Astrocyte of the cerebellum (primary cell): ENCODE data around the gene NCAM1.
A peak's percentile ranks its signal among the peaks of the same experiment; 100 is the strongest.

Experiments
- DNase-seq: peaks from one replicate; pipeline ENCODE4 v3.0.0-alpha.2; 2011; ENCODE audit warnings: low read depth
- H3K4me3 ChIP-seq: 2 replicates; pipeline ENCODE4 v1.5.1; 2011; ENCODE audit warnings: mild to moderate bottlenecking, low read depth, low read length, moderate library complexity
- in situ Hi-C: cut with HindIII; loops from 2 replicates; pipeline ENCODE4 v1.10.0; 2017; ENCODE audit warnings: low sequenced_read_pairs
- TF ChIP-seq, protein P1 (sequence below): IDR thresholded peaks from 2 replicates; pipeline ENCODE4 v1.5.1; 2012; ENCODE audit warnings: low read length, low read depth, moderate library complexity, mild to moderate bottlenecking; ENCODE audit errors: missing control alignments

Gene NCAM1

DNA sequence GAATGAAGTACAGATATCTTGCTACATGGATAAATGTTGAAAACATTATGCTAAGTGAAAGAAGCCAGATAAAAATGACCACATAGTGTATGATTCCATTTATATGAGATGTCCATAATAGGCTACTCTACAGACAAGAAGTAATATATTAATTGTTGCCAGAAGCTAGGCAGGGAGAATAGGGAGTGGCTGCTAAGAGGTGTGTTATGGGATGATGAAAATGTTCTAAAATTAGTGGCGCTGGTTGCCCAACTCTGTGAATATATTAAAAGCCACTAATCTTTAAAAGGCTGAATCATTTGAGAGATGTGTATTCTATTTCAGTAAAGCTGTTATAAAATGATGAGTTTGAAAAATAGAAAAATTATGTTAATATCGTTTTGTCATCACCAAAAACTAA lies 144.4 kb downstream of the NCAM1 start:
- in situ Hi-C loops, result no loop called here
- DNase-seq, result no peak
- H3K4me3 ChIP-seq, result no peak overlapping the region
- TF ChIP-seq, protein P1, sequence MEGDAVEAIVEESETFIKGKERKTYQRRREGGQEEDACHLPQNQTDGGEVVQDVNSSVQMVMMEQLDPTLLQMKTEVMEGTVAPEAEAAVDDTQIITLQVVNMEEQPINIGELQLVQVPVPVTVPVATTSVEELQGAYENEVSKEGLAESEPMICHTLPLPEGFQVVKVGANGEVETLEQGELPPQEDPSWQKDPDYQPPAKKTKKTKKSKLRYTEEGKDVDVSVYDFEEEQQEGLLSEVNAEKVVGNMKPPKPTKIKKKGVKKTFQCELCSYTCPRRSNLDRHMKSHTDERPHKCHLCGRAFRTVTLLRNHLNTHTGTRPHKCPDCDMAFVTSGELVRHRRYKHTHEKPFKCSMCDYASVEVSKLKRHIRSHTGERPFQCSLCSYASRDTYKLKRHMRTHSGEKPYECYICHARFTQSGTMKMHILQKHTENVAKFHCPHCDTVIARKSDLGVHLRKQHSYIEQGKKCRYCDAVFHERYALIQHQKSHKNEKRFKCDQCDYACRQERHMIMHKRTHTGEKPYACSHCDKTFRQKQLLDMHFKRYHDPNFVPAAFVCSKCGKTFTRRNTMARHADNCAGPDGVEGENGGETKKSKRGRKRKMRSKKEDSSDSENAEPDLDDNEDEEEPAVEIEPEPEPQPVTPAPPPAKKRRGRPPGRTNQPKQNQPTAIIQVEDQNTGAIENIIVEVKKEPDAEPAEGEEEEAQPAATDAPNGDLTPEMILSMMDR, result no peak

DNA sequence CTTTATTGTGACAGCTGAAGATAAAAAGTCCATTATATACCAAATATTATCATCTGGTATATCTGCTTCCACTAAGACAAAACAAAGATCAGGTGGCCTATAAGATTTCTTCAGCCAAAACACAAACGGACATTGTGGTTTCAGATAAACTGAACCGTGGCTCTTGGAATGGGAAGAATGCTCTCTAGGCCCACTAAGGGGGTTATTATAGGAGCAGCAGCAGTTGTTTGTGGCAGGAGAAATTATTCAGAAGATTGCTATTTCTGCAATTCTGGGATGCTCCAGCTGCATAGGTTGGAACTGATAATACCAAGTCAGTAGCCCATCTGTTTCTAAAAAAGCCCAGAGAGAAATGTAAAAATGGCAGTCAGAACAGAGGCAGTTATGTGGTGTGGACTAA lies 145.3 kb downstream of the NCAM1 start:
- in situ Hi-C loops, result no loop called here
- TF ChIP-seq, protein P1, result no peak
- DNase-seq, result peak; percentile 72
- no peak overlapping the region for H3K4me3 ChIP-seq

DNA sequence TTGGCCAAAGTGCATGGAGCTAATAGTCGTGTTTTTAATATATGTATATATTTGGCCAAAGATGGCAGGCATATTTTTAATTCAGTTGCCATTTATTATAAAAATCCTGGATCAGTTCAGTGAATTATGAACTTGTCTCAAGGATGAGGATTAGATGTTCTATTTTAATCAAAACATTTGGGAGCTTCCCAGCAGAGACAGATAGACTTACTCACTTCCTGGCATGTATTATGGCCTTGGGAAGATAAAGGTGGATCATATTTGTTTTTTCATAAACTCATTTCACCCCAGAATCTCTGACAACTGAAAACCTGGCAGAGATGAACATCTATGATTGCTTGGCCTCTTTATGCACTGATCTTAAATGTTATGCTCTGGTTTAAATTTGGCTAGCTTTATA lies 148.8 kb downstream of the NCAM1 start:
- no peak overlapping the region for H3K4me3 ChIP-seq
- TF ChIP-seq, protein P1, result no peak
- DNase-seq, result no peak
- in situ Hi-C loops, result loop anchor here (5.0 kb wide), 1 partner anchor 508 kb away; no protein-coding TSS in a partner anchor

GRCh38 chr11:113111156-113111555 lies 149.9 kb downstream of the NCAM1 start:
- TF ChIP-seq, protein P1, result no peak
- no peak overlapping the region for H3K4me3 ChIP-seq
- no peak for DNase-seq
- in situ Hi-C loops, result loop anchor here (5.0 kb wide), 1 partner anchor 509 kb away; no protein-coding TSS in a partner anchor

DNA sequence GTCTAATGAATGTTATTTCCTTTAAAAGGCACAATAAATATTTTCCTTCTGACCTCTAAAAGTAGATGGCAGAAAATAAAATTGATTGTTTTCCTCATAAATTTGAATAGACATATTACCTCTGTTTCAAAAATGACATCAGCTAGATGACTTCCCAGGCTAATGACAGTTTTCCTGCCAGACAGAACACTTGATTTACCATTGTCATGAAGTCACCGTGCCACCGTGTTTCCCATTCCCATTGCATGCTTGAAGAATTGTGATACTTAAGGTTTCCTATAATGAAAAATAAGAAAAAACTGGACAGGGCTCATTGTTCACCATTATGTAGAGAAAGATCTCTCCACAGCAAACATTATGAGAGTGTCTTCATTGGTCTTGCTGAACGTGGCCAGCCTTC lies 151.1 kb downstream of the NCAM1 start:
- DNase-seq, result no peak
- no peak overlapping the region for H3K4me3 ChIP-seq
- in situ Hi-C loops, result loop anchor here (5.0 kb wide), 1 partner anchor 510 kb away; no protein-coding TSS in a partner anchor
- TF ChIP-seq, protein P1, result no peak

DNA sequence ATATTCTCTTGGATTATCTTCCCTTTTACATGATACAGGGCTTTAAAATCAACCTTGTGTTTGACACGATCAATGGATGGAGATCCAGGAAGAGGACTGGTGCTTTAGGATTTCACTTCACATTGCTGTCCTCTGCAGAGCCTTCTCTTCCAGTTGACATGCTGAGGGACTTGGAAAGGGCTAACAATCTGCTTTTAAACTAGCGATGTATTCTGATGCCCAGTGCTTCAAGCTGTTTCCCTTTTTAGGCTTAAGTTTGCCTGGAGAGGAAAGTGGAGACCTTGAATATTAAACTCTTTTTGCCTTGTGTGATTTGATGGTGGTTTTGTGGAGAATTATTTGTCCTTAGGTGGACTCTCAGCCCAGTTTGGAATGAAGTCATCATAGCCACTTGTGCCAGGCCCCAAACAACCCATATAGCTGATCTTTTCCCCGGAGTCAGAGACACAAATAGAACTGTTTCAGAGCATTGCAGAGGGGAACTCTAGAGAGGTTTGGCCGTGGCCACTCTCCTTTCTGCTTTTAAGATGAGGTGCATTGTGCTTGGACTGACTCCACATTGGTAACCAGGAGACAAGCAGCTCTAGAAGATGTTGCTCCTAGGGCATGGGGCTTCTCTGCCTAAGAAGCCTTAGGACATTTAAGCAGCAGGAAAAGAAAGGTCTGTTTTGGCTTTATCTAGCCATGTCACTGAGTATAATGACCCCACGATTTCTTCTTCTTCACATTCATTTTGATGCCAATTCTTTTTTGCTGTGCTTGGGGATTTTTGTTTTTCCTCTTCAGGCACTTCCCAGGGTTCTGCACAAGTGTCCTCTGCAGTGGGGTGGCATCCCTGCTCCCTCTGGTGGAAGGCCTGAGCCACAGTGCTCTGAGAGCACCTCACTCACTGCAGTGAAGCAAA lies 152.8 kb downstream of the NCAM1 start:
- in situ Hi-C loops, result loop anchor here (5.0 kb wide), 1 partner anchor 512 kb away; no protein-coding TSS in a partner anchor
- peak; percentile 20 for DNase-seq
- TF ChIP-seq, protein P1, result peak; percentile 94
- H3K4me3 ChIP-seq, result no peak overlapping the region
